DND-41 (cell line): ENCODE measurements around the gene OGDH.

Experiments
- ATAC-seq: fragments of 200-7000 bp; cut with Tn5 transposase; 3 replicates; pipeline ENCODE4 v1.9.1; 2021; ENCODE audit warnings: low read depth; ENCODE audit not compliant: insufficient read depth
- DNase-seq: peaks from one replicate; pipeline ENCODE4 v3.0.0-alpha.2; 2020
- H2AFZ ChIP-seq: 2 replicates; pipeline ENCODE4 v1.6.0; 2012; ENCODE audit warnings: low read depth, low read length
- H3K27ac ChIP-seq: 2 replicates; pipeline ENCODE4 v1.5.1; 2012; ENCODE audit warnings: low read length, inconsistent platforms
- H3K27me3 ChIP-seq: fragments of 200-600 bp; sonication (generic); 2 replicates; pipeline ENCODE4 v1.6.0; 2012; ENCODE audit warnings: low read length, mild to moderate bottlenecking, inconsistent platforms; ENCODE audit not compliant: insufficient read depth, poor library complexity
- H3K36me3 ChIP-seq: 2 replicates; pipeline ENCODE4 v1.5.1; 2012; ENCODE audit warnings: low read length, inconsistent platforms; ENCODE audit not compliant: insufficient read depth
- H3K4me1 ChIP-seq: 2 replicates; pipeline ENCODE4 v1.5.1; 2012; ENCODE audit warnings: mild to moderate bottlenecking, low read length; ENCODE audit not compliant: insufficient read depth
- H3K4me2 ChIP-seq: 2 replicates; pipeline ENCODE4 v1.6.0; 2012; ENCODE audit warnings: mild to moderate bottlenecking, moderate library complexity, low read length, inconsistent platforms; ENCODE audit not compliant: insufficient read depth
- H3K4me3 ChIP-seq, 2 experiments: fragments of 200-600 bp in 1 of 2; shearing (Covaris generic) in 1 of 2; 2 replicates each; pipeline ENCODE4 v1.5.1; 2012 to 2016; ENCODE audit warnings: inconsistent platforms in 2 of 2, low read length in 2 of 2, mild to moderate bottlenecking in 2 of 2, low read depth in 1 of 2, moderate library complexity in 1 of 2
- H3K79me2 ChIP-seq: 2 replicates; pipeline ENCODE4 v1.6.0; 2012; ENCODE audit warnings: low read length, inconsistent platforms; ENCODE audit not compliant: insufficient read depth
- H3K9ac ChIP-seq: 2 replicates; pipeline ENCODE4 v1.6.0; 2012; ENCODE audit warnings: low read depth, mild to moderate bottlenecking, inconsistent platforms, low read length, moderate library complexity
- H3K9me3 ChIP-seq: 2 replicates; pipeline ENCODE4 v1.5.1; 2012; ENCODE audit warnings: low read length, moderate library complexity, mild to moderate bottlenecking, inconsistent platforms; ENCODE audit not compliant: insufficient read depth, severe bottlenecking
- H4K20me1 ChIP-seq: 2 replicates; pipeline ENCODE4 v1.6.0; 2012; ENCODE audit warnings: low read length; ENCODE audit not compliant: insufficient read depth
- CTCF ChIP-seq: IDR thresholded peaks from 2 replicates; pipeline ENCODE4 v1.5.1; 2012; ENCODE audit warnings: borderline replicate concordance, low read length, moderate library complexity, mild to moderate bottlenecking; ENCODE audit not compliant: poor library complexity, severe bottlenecking; ENCODE audit errors: extremely low read depth
- EZH2 ChIP-seq: IDR thresholded peaks from 3 replicates; pipeline ENCODE4 v1.6.1; 2012; ENCODE audit warnings: borderline replicate concordance, low read depth, mild to moderate bottlenecking, moderate library complexity, low read length, inconsistent platforms; ENCODE audit not compliant: severe bottlenecking

Gene OGDH

GRCh38 chr7:44608916-44609648 is 2.7 kb downstream of the OGDH start:
- H2AFZ ChIP-seq: no peak overlapping the region
- TF ChIP-seq EZH2 (no peak), CTCF (no peak)
- ATAC-seq: no peak
- H3K4me3 ChIP-seq: no peak overlapping the region
- H3K4me2 ChIP-seq: no peak overlapping the region
- DNase-seq: no peak
- H3K9me3 ChIP-seq: no peaks in the 10 kb centered on the region
- peaks cover 27% of the 10 kb centered on the region for H3K4me1 ChIP-seq
- no peaks in the 10 kb centered on the region for H3K27me3 ChIP-seq
- no peaks in the 10 kb centered on the region for H3K36me3 ChIP-seq
- no peak overlapping the region for H3K27ac ChIP-seq
- H4K20me1 ChIP-seq: peaks cover 6% of the 10 kb centered on the region
- H3K9ac ChIP-seq: no peak overlapping the region
- H3K79me2 ChIP-seq: peaks cover 70% of the 10 kb centered on the region

DNA sequence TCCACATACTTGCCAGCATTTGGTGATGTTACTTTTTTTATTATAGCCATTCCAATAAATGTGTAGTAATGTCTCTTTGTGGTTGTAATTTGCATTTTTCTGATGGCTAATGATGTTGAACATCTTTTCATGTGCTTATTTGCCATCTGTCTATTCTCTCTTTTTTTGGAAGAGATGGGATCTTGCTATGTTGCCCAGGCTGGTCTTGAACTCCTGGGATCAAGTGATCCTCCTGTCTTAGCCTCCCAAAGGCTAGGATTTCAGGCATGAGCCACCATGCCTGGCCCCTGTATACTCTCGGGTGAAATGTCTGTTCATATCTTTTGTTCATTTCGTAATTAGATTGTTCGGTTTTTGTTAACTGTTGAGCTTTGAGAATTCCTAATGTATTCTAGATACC is 3.4 kb downstream of the OGDH start:
- no peak overlapping the region for H3K4me3 ChIP-seq
- no peaks in the 10 kb centered on the region for H3K9me3 ChIP-seq
- no peak overlapping the region for H3K4me2 ChIP-seq
- peaks cover 27% of the 10 kb centered on the region for H3K4me1 ChIP-seq
- TF ChIP-seq EZH2: no peak
- no peak for TF ChIP-seq CTCF
- DNase-seq (no peak), ATAC-seq (no peak)
- H3K9ac ChIP-seq: no peak overlapping the region
- no peak overlapping the region for H2AFZ ChIP-seq
- peaks cover 77% of the 10 kb centered on the region for H3K79me2 ChIP-seq
- peaks cover 12% of the 10 kb centered on the region for H4K20me1 ChIP-seq
- H3K27ac ChIP-seq: no peak overlapping the region
- no peaks in the 10 kb centered on the region for H3K27me3 ChIP-seq
- no peaks in the 10 kb centered on the region for H3K36me3 ChIP-seq

- no peak overlapping the region for H3K27ac ChIP-seq
- no peak overlapping the region for H3K4me2 ChIP-seq
- peaks cover 94% of the 10 kb centered on the region for H3K79me2 ChIP-seq
- DNase-seq: no peak
- 0 out of 2 replicates have a peak, but pooled peaks cover 2% of the 10 kb centered on the region for H3K4me1 ChIP-seq
- no peak overlapping the region for H3K4me3 ChIP-seq
- no peak for ATAC-seq
- no peaks in the 10 kb centered on the region for H3K9me3 ChIP-seq
- TF ChIP-seq CTCF: no peak
- no peak for TF ChIP-seq EZH2
- no peak overlapping the region for H3K9ac ChIP-seq
- H3K36me3 ChIP-seq: peaks cover 8% of the 10 kb centered on the region; the same call in 1 of the 2 replicates
- peaks cover 50% of the 10 kb centered on the region for H4K20me1 ChIP-seq
- H3K27me3 ChIP-seq: no peaks in the 10 kb centered on the region
- no peak overlapping the region for H2AFZ ChIP-seq
These were observed 8.8 kb downstream of the OGDH start for GRCh38 chr7:44615149-44615611.
